ENCODE measurements around the gene FAM111B.
"Not testable (repeated sequence)": the region's sequence is repeated elsewhere in the genome, so short reads cannot be mapped to it uniquely, and the experiment has no call there.

Gene FAM111B

GRCh38 chr11:59088162-59088561 lies 18.9 kb upstream of the FAM111B start:
- Histone ChIP-seq H3K4me3 (no peak overlapping the region), H3K4me1 (no peaks in the 10 kb centered on the region), H3K27me3 (ENCODE audit: low read depth) (peaks cover 6% of the 10 kb centered on the region), H3K36me3 (replicated peaks) (no peaks in the 10 kb centered on the region), H3K9me3 (no peaks in the 10 kb centered on the region)
- DNase-seq (ENCODE audit: low spot score in 2 of 2) = no peak
- in situ Hi-C loops (cut with MboI; ENCODE audit: low sequenced_read_pairs) = no loop called here

- in situ Hi-C loops (cut with MboI; ENCODE audit: low sequenced_read_pairs) = not testable (repeated sequence)
Observed at GRCh38 chr11:59093576-59093975, 13.5 kb upstream of the FAM111B start.

GRCh38 chr11:59095225-59095624 lies 11.8 kb upstream of the FAM111B start:
- H3K4me1 ChIP-seq; H3K4me3 ChIP-seq; H3K9me3 ChIP-seq; H3K27me3 ChIP-seq (ENCODE audit: low read depth); in situ Hi-C loops (cut with MboI; ENCODE audit: low sequenced_read_pairs); H3K36me3 ChIP-seq (replicated peaks): not testable (repeated sequence)
- DNase-seq (ENCODE audit: low spot score in 2 of 2) = peak in 1 of 2 experiments; percentile 4

More at GRCh38 chr11:59093576-59093975, 13.5 kb upstream of the FAM111B start:
- not testable (repeated sequence) for H3K4me1 ChIP-seq; H3K9me3 ChIP-seq; DNase-seq (ENCODE audit: low spot score in 2 of 2); H3K4me3 ChIP-seq; H3K27me3 ChIP-seq (ENCODE audit: low read depth); H3K36me3 ChIP-seq (replicated peaks)

GRCh38 chr11:59095972-59096575 lies 11.0 kb upstream of the FAM111B start:
- H3K9me3 ChIP-seq; H3K36me3 ChIP-seq (replicated peaks); in situ Hi-C loops (cut with MboI; ENCODE audit: low sequenced_read_pairs); DNase-seq (ENCODE audit: low spot score in 2 of 2); H3K4me1 ChIP-seq; H3K4me3 ChIP-seq; H3K27me3 ChIP-seq (ENCODE audit: low read depth): not testable (repeated sequence)

GRCh38 chr11:59097113-59097708 lies 9.8 kb upstream of the FAM111B start:
- no peaks in the 10 kb centered on the region for H3K4me1 ChIP-seq
- in situ Hi-C loops (cut with MboI; ENCODE audit: low sequenced_read_pairs) = no loop called here
- no peaks in the 10 kb centered on the region for H3K36me3 ChIP-seq (replicated peaks)
- DNase-seq (ENCODE audit: low spot score in 2 of 2) = peak; percentile 33 to 74
- no peaks in the 10 kb centered on the region for H3K9me3 ChIP-seq
- no peaks in the 10 kb centered on the region; the same call in 1 of the 2 replicates for H3K27me3 ChIP-seq (ENCODE audit: low read depth)
- no peak overlapping the region for H3K4me3 ChIP-seq

GRCh38 chr11:59097938-59098337 lies 9.1 kb upstream of the FAM111B start:
- H3K4me1 ChIP-seq; DNase-seq (ENCODE audit: low spot score in 2 of 2); H3K9me3 ChIP-seq; H3K27me3 ChIP-seq (ENCODE audit: low read depth); H3K4me3 ChIP-seq; H3K36me3 ChIP-seq (replicated peaks); in situ Hi-C loops (cut with MboI; ENCODE audit: low sequenced_read_pairs): not testable (repeated sequence)

GRCh38 chr11:59102259-59102765 lies 4.7 kb upstream of the FAM111B start:
- DNase-seq (ENCODE audit: low spot score in 2 of 2) = no peak
- Histone ChIP-seq H3K4me3 (no peak overlapping the region), H3K27me3 (ENCODE audit: low read depth) (no peaks in the 10 kb centered on the region; the same call in 1 of the 2 replicates), H3K36me3 (replicated peaks) (no peaks in the 10 kb centered on the region), H3K4me1 (no peaks in the 10 kb centered on the region), H3K9me3 (no peaks in the 10 kb centered on the region)
- in situ Hi-C loops (cut with MboI; ENCODE audit: low sequenced_read_pairs) = no loop called here

GRCh38 chr11:59107721-59108120 lies 684 bp downstream of the FAM111B start:
- Histone ChIP-seq H3K36me3 (replicated peaks) (peaks cover 32% of the 10 kb centered on the region), H3K4me3 (peak overlapping the region; percentile 43)
- H3K9me3 ChIP-seq; H3K27me3 ChIP-seq (ENCODE audit: low read depth); in situ Hi-C loops (cut with MboI; ENCODE audit: low sequenced_read_pairs); H3K4me1 ChIP-seq: not testable (repeated sequence)
- peak in 1 of 2 experiments; percentile 11 for DNase-seq (ENCODE audit: low spot score in 2 of 2)

GRCh38 chr11:59112494-59112893 lies 5.5 kb downstream of the FAM111B start:
- Histone ChIP-seq H3K4me3 (no peak overlapping the region), H3K27me3 (ENCODE audit: low read depth) (no peaks in the 10 kb centered on the region), H3K4me1 (peaks cover 7% of the 10 kb centered on the region; the same call in 1 of the 2 replicates), H3K36me3 (replicated peaks) (peaks cover 46% of the 10 kb centered on the region), H3K9me3 (no peaks in the 10 kb centered on the region)
- in situ Hi-C loops (cut with MboI; ENCODE audit: low sequenced_read_pairs) = no loop called here
- DNase-seq (ENCODE audit: low spot score in 2 of 2) = no peak

- Histone ChIP-seq H3K36me3 (replicated peaks) (peaks cover 44% of the 10 kb centered on the region), H3K9me3 (0 out of 2 replicates have a peak, but pooled peaks cover 5% of the 10 kb centered on the region), H3K4me1 (peaks cover 5% of the 10 kb centered on the region; the same call in 1 of the 2 replicates), H3K27me3 (ENCODE audit: low read depth) (no peaks in the 10 kb centered on the region), H3K4me3 (no peak overlapping the region)
- no peak for DNase-seq (ENCODE audit: low spot score in 2 of 2)
- in situ Hi-C loops (cut with MboI; ENCODE audit: low sequenced_read_pairs) = no loop called here
Observed at GRCh38 chr11:59114344-59114743, 7.3 kb downstream of the FAM111B start.

GRCh38 chr11:59115553-59115952 lies 8.5 kb downstream of the FAM111B start:
- Histone ChIP-seq H3K4me1 (no peaks in the 10 kb centered on the region), H3K4me3 (no peak overlapping the region), H3K9me3 (0 out of 2 replicates have a peak, but pooled peaks cover 5% of the 10 kb centered on the region), H3K36me3 (replicated peaks) (peaks cover 36% of the 10 kb centered on the region), H3K27me3 (ENCODE audit: low read depth) (no peaks in the 10 kb centered on the region)
- in situ Hi-C loops (cut with MboI; ENCODE audit: low sequenced_read_pairs) = no loop called here
- DNase-seq (ENCODE audit: low spot score in 2 of 2) = no peak

- in situ Hi-C loops (cut with MboI; ENCODE audit: low sequenced_read_pairs) = no loop called here
- Histone ChIP-seq H3K27me3 (ENCODE audit: low read depth) (no peaks in the 10 kb centered on the region), H3K4me1 (no peaks in the 10 kb centered on the region), H3K9me3 (0 out of 2 replicates have a peak, but pooled peaks cover 5% of the 10 kb centered on the region), H3K4me3 (no peak overlapping the region), H3K36me3 (replicated peaks) (peaks cover 21% of the 10 kb centered on the region)
- DNase-seq (ENCODE audit: low spot score in 2 of 2) = no peak
Observed at GRCh38 chr11:59117774-59118173, 10.7 kb downstream of the FAM111B start.

GRCh38 chr11:59119826-59120225 lies 12.8 kb downstream of the FAM111B start:
- no peak overlapping the region for H3K4me3 ChIP-seq
- DNase-seq (ENCODE audit: low spot score in 2 of 2) = no peak
- in situ Hi-C loops (cut with MboI; ENCODE audit: low sequenced_read_pairs) = no loop called here
- no peaks in the 10 kb centered on the region for H3K4me1 ChIP-seq
- peaks cover 19% of the 10 kb centered on the region for H3K36me3 ChIP-seq (replicated peaks)
- H3K27me3 ChIP-seq (ENCODE audit: low read depth) = no peaks in the 10 kb centered on the region
- 0 out of 2 replicates have a peak, but pooled peaks cover 5% of the 10 kb centered on the region for H3K9me3 ChIP-seq

- no peaks in the 10 kb centered on the region for H3K4me1 ChIP-seq
- peak; percentile 65 to 91 for DNase-seq (ENCODE audit: low spot score in 2 of 2)
- in situ Hi-C loops (cut with MboI; ENCODE audit: low sequenced_read_pairs) = no loop called here
- H3K9me3 ChIP-seq = no peaks in the 10 kb centered on the region
- no peak overlapping the region for H3K4me3 ChIP-seq
- H3K27me3 ChIP-seq (ENCODE audit: low read depth) = no peaks in the 10 kb centered on the region
- H3K36me3 ChIP-seq (replicated peaks) = no peaks in the 10 kb centered on the region
Observed at GRCh38 chr11:59135648-59136461, 28.8 kb downstream of the FAM111B start.
